ENCODE results near the gene KLHL15.

- TF ChIP-seq, protein P1, sequence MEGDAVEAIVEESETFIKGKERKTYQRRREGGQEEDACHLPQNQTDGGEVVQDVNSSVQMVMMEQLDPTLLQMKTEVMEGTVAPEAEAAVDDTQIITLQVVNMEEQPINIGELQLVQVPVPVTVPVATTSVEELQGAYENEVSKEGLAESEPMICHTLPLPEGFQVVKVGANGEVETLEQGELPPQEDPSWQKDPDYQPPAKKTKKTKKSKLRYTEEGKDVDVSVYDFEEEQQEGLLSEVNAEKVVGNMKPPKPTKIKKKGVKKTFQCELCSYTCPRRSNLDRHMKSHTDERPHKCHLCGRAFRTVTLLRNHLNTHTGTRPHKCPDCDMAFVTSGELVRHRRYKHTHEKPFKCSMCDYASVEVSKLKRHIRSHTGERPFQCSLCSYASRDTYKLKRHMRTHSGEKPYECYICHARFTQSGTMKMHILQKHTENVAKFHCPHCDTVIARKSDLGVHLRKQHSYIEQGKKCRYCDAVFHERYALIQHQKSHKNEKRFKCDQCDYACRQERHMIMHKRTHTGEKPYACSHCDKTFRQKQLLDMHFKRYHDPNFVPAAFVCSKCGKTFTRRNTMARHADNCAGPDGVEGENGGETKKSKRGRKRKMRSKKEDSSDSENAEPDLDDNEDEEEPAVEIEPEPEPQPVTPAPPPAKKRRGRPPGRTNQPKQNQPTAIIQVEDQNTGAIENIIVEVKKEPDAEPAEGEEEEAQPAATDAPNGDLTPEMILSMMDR (conservative IDR thresholded peaks at IDR 0.05; ENCODE audit: low read depth in 2 of 2): no peak
- TF ChIP-seq EZH2phosphoT487 (IDR thresholded peaks at IDR 0.05; ENCODE audit: unreplicated experiment) (no peak), POLR2AphosphoS5 (IDR thresholded peaks at IDR 0.05; ENCODE audit: low read depth) (no peak), EZH2 (IDR thresholded peaks at IDR 0.05; ENCODE audit: low read depth, unreplicated experiment) (no peak), CREB1 (CRISPR knock-in tag; IDR thresholded peaks at IDR 0.05; ENCODE audit: low read depth) (no peak), STAT1 (IDR thresholded peaks at IDR 0.05; ENCODE audit: unreplicated experiment) (no peak), ZNF114 (CRISPR knock-in tag; IDR thresholded peaks at IDR 0.05) (no peak)
- TF ChIP-seq, protein P2, sequence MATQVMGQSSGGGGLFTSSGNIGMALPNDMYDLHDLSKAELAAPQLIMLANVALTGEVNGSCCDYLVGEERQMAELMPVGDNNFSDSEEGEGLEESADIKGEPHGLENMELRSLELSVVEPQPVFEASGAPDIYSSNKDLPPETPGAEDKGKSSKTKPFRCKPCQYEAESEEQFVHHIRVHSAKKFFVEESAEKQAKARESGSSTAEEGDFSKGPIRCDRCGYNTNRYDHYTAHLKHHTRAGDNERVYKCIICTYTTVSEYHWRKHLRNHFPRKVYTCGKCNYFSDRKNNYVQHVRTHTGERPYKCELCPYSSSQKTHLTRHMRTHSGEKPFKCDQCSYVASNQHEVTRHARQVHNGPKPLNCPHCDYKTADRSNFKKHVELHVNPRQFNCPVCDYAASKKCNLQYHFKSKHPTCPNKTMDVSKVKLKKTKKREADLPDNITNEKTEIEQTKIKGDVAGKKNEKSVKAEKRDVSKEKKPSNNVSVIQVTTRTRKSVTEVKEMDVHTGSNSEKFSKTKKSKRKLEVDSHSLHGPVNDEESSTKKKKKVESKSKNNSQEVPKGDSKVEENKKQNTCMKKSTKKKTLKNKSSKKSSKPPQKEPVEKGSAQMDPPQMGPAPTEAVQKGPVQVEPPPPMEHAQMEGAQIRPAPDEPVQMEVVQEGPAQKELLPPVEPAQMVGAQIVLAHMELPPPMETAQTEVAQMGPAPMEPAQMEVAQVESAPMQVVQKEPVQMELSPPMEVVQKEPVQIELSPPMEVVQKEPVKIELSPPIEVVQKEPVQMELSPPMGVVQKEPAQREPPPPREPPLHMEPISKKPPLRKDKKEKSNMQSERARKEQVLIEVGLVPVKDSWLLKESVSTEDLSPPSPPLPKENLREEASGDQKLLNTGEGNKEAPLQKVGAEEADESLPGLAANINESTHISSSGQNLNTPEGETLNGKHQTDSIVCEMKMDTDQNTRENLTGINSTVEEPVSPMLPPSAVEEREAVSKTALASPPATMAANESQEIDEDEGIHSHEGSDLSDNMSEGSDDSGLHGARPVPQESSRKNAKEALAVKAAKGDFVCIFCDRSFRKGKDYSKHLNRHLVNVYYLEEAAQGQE (IDR thresholded peaks at IDR 0.05; ENCODE audit: unreplicated experiment): no peak
Measured at GRCh38 chrX:24069877-24070276, 42.9 kb upstream of the KLHL15 start.

All from GM23338 (cell line).